ENCODE data around the gene TJAP1.

DNA sequence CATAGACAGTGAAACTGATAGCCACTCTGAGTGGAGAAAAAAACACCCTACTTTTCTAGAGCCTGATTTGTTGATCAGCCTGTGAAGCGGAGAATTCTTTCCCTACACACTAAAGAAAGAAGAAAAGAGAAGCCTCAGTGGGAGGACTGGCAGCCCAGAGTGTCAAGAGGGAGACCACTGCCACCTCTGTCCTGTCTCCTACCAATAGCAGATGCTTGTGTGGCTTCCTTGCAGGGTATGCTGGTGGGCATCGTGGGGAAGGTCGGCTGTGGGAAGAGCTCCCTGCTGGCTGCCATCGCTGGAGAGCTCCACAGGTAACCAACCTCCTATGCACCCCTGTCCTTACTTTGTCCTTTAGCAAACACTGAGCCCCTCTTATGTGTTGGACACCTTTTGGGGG is 39.7 kb upstream of the TJAP1 start:
- TF ChIP-seq CTCF (IDR thresholded peaks at IDR 0.05; ENCODE audit: low read length) = no peak
- no peak for TF ChIP-seq EZH2 (IDR thresholded peaks at IDR 0.05; ENCODE audit: borderline replicate concordance, low read length)

All from OCI-LY1 (cell line).